H1 (cell line): ENCODE results near the gene LAMTOR4. TPM values are rescaled to one million over a fixed set of nuclear protein-coding genes. Genes with fewer than 3 reads are reported as not detected.

Experiments used
- CTCF ChIA-PET: fragments of 300-600 bp; sonication (Branson Sonifier 250); formaldehyde crosslinking; loops from one replicate; lab custom pipeline; 2021; ENCODE audit not compliant: partially characterized antibody; lab: Charles Lee
- POLR2A ChIA-PET: fragments of 300-600 bp; sonication (Branson Sonifier 250); formaldehyde crosslinking; loops from one replicate; lab custom pipeline; 2021; ENCODE audit warnings: inconsistent platforms; ENCODE audit not compliant: partially characterized antibody; lab: Charles Lee
- DNase-seq, 2 experiments: peaks; one replicate each; pipeline versions ENCODE4 v3.0.0 to v3.0.0-alpha.2; 2010 to 2022; ENCODE audit warnings: low spot score in 2 of 2, low read depth in 1 of 2, mixed read lengths in 1 of 2
- FAIRE-seq: peaks from 2 replicates; lab custom pipeline; 2011; peaks lifted over from hg19 to GRCh38; lab: Jason Lieb, UNC
- H2AFZ ChIP-seq: 2 replicates; pipeline ENCODE4 v1.8.1; 2012; ENCODE audit warnings: low read length, inconsistent platforms
- H2AK5ac ChIP-seq: 2 replicates; pipeline ENCODE4 v1.6.1; 2013; ENCODE audit warnings: low read depth, low read length
- H2BK120ac ChIP-seq: replicated peaks from 2 replicates; pipeline ENCODE3; 2013; ENCODE audit warnings: low read depth, low read length, inconsistent platforms
- H2BK12ac ChIP-seq: 2 replicates; pipeline ENCODE4 v1.6.1; 2013; ENCODE audit warnings: low read depth, low read length
- H2BK15ac ChIP-seq: 2 replicates; pipeline ENCODE4 v1.6.1; 2013; ENCODE audit warnings: low read length
- H2BK20ac ChIP-seq: 2 replicates; pipeline ENCODE4 v1.6.1; 2013; ENCODE audit warnings: low read length
- H2BK5ac ChIP-seq: 2 replicates; pipeline ENCODE4 v1.6.1; 2013; ENCODE audit warnings: low read depth, low read length
- H3K14ac ChIP-seq: 2 replicates; pipeline ENCODE4 v1.6.1; 2013; ENCODE audit warnings: inconsistent platforms; ENCODE audit not compliant: insufficient read length
- H3K18ac ChIP-seq: 2 replicates; pipeline ENCODE4 v1.6.1; 2013; ENCODE audit warnings: low read length; ENCODE audit errors: extremely low read depth
- H3K23ac ChIP-seq: 2 replicates; pipeline ENCODE4 v1.6.1; 2013; ENCODE audit warnings: inconsistent platforms; ENCODE audit not compliant: insufficient read length
- H3K23me2 ChIP-seq: 2 replicates; pipeline ENCODE4 v1.6.1; 2013; ENCODE audit warnings: low read depth, low read length
- H3K27ac ChIP-seq: 2 replicates; pipeline ENCODE4 v1.6.1; 2011; ENCODE audit warnings: low read depth, low read length, inconsistent platforms
- H3K27me3 ChIP-seq, 4 experiments: replicated peaks in 1 of 4; 1 replicate in 1 of 4; 2 replicates in 3 of 4; pipeline versions ENCODE4 v1.6.1 to v1.8.1; 2011 to 2013; ENCODE audit warnings: low read length in 3 of 4, mild to moderate bottlenecking in 3 of 4, inconsistent platforms in 2 of 4, mixed read lengths in 2 of 4, moderate library complexity in 1 of 4; ENCODE audit not compliant: control insufficient read depth in 3 of 4, insufficient read depth in 3 of 4; ENCODE audit errors: extremely low read depth in 1 of 4
- H3K36me3 ChIP-seq, 4 experiments: 2 replicates each; pipeline versions ENCODE4 v1.6.1 to v1.8.1; 2011 to 2013; ENCODE audit warnings: mild to moderate bottlenecking in 4 of 4, low read length in 3 of 4, moderate library complexity in 2 of 4, control low read depth in 1 of 4, inconsistent platforms in 1 of 4; ENCODE audit not compliant: insufficient read depth in 4 of 4, control insufficient read depth in 2 of 4
- H3K4ac ChIP-seq: replicated peaks from 2 replicates; pipeline ENCODE3; 2013; ENCODE audit warnings: low read length, low read depth, mixed read lengths, inconsistent platforms; ENCODE audit not compliant: insufficient read length
- H3K4me1 ChIP-seq, 4 experiments: replicated peaks in 1 of 4; 1 replicate in 1 of 4; 2 replicates in 3 of 4; pipeline versions ENCODE4 v1.6.1 to v1.8.1; 2011 to 2013; ENCODE audit warnings: low read length in 3 of 4, inconsistent platforms in 2 of 4, mixed read lengths in 1 of 4; ENCODE audit not compliant: insufficient read depth in 4 of 4, control insufficient read depth in 3 of 4
- H3K4me2 ChIP-seq, 2 experiments: 2 replicates each; pipeline versions ENCODE4 v1.6.1 to v1.8.1; 2011 to 2013; ENCODE audit warnings: low read depth in 2 of 2, low read length in 2 of 2, control low read depth in 1 of 2, inconsistent platforms in 1 of 2, mild to moderate bottlenecking in 1 of 2; ENCODE audit not compliant: insufficient read depth in 1 of 2
- H3K4me3 ChIP-seq, 4 experiments: fragments of 200-600, 300-600 bp in 1 of 4; sonication (generic), shearing (Covaris generic), sonication (Bioruptor Twin) in 1 of 4; 2 replicates each; pipeline versions ENCODE4 v1.5.1 to v1.8.1; 2011 to 2016; ENCODE audit warnings: low read length in 4 of 4, low read depth in 3 of 4, control low read depth in 2 of 4, inconsistent platforms in 2 of 4, mild to moderate bottlenecking in 2 of 4, mixed read lengths in 1 of 4, moderate library complexity in 1 of 4; ENCODE audit not compliant: insufficient read depth in 2 of 4; ENCODE audit errors: extremely low read depth in 1 of 4
- H3K56ac ChIP-seq: replicated peaks from 2 replicates; pipeline ENCODE3; 2013; ENCODE audit warnings: low read depth, mild to moderate bottlenecking, mixed read lengths, low read length, inconsistent platforms; ENCODE audit not compliant: insufficient read length
- H3K79me1 ChIP-seq: 2 replicates; pipeline ENCODE4 v1.6.1; 2013; ENCODE audit warnings: low read depth, low read length, control low read depth
- H3K79me2 ChIP-seq, 2 experiments: 2 replicates each; pipeline versions ENCODE4 v1.6.1 to v1.8.1; 2012 to 2013; ENCODE audit warnings: low read length in 2 of 2, mild to moderate bottlenecking in 2 of 2, inconsistent platforms in 1 of 2; ENCODE audit not compliant: insufficient read depth in 2 of 2, control insufficient read depth in 1 of 2
- H3K9ac ChIP-seq, 4 experiments: replicated peaks in 1 of 4; 1 replicate in 1 of 4; 2 replicates in 3 of 4; pipeline versions ENCODE4 v1.6.1 to v1.8.1; 2011 to 2013; ENCODE audit warnings: low read depth in 3 of 4, low read length in 3 of 4, control low read depth in 2 of 4, mild to moderate bottlenecking in 2 of 4, moderate library complexity in 2 of 4, inconsistent platforms in 1 of 4; ENCODE audit errors: extremely low read depth in 1 of 4
- H3K9me3 ChIP-seq, 2 experiments: 2 replicates each; pipeline versions ENCODE4 v1.6.1 to v1.8.1; 2012 to 2013; ENCODE audit warnings: mild to moderate bottlenecking in 2 of 2, moderate library complexity in 2 of 2, control low read depth in 1 of 2, inconsistent platforms in 1 of 2, low read depth in 1 of 2, low read length in 1 of 2, mixed read lengths in 1 of 2; ENCODE audit not compliant: insufficient read depth in 2 of 2
- H4K20me1 ChIP-seq, 2 experiments: replicated peaks in 1 of 2; 2 replicates each; pipeline versions ENCODE3 to v1.8.1; 2011 to 2013; ENCODE audit warnings: inconsistent platforms in 2 of 2, low read length in 2 of 2, mild to moderate bottlenecking in 1 of 2; ENCODE audit not compliant: insufficient read depth in 2 of 2, control insufficient read depth in 1 of 2
- H4K5ac ChIP-seq: 2 replicates; pipeline ENCODE4 v1.6.1; 2013; ENCODE audit warnings: low read length, low read depth, mixed read lengths, inconsistent platforms; ENCODE audit not compliant: insufficient read length
- H4K8ac ChIP-seq: 2 replicates; pipeline ENCODE4 v1.8.0; 2013; ENCODE audit warnings: mild to moderate bottlenecking, moderate library complexity, low read length, inconsistent platforms; ENCODE audit not compliant: insufficient read depth; ENCODE audit errors: extremely low read depth
- H4K91ac ChIP-seq: replicated peaks from 2 replicates; pipeline ENCODE3; 2013; ENCODE audit warnings: low read length, mixed read lengths, inconsistent platforms; ENCODE audit not compliant: insufficient read length
- HDAC2 ChIP-seq, 2 experiments: fragments of 300-600 bp in 1 of 2; sonication (generic) in 1 of 2; IDR thresholded peaks; 2 replicates each; pipeline ENCODE4 v1.6.1; 2011 to 2012; ENCODE audit warnings: low read depth in 2 of 2, low read length in 2 of 2, mild to moderate bottlenecking in 2 of 2, moderate library complexity in 2 of 2, borderline replicate concordance in 1 of 2, inconsistent platforms in 1 of 2
- KDM1A ChIP-seq: fragments of 200-600, 300-600 bp; sonication (generic); IDR thresholded peaks from 2 replicates; pipeline ENCODE4 v1.7.1; 2016; ENCODE audit warnings: mild to moderate bottlenecking, low read length, borderline replicate concordance
- RBBP5 ChIP-seq: IDR thresholded peaks from 2 replicates; pipeline ENCODE4 v1.7.1; 2012; ENCODE audit warnings: low read depth, mild to moderate bottlenecking, inconsistent platforms, low read length, moderate library complexity, borderline replicate concordance
- SAP30 ChIP-seq: fragments of 300-600 bp; sonication (generic); IDR thresholded peaks from 2 replicates; pipeline ENCODE4 v1.7.1; 2012; ENCODE audit warnings: low read length, moderate library complexity, mild to moderate bottlenecking, inconsistent platforms; ENCODE audit not compliant: insufficient read depth, insufficient replicate concordance
- SP2 ChIP-seq: IDR thresholded peaks from 2 replicates; pipeline ENCODE4 v1.6.1; 2012; ENCODE audit warnings: mild to moderate bottlenecking, low read length, inconsistent platforms
- WGBS, 2 experiments: shearing (Covaris generic) in 1 of 2; methylation state at CpG; one replicate each; pipeline versions ENCODE4 v1.1.6 to v1.1.7; 2013 to 2015; ENCODE audit warnings: low lambda C conversion rate in 2 of 2, mixed read lengths in 2 of 2, inconsistent platforms in 1 of 2, low coverage in 1 of 2, missing lambda C conversion rate in 1 of 2; ENCODE audit not compliant: insufficient replicate concordance in 2 of 2, insufficient coverage in 1 of 2, insufficient read length in 1 of 2; ENCODE audit errors: extremely low coverage in 1 of 2, missing lambda C conversion rate in 1 of 2; 5-methylcytosine and 5-hydroxymethylcytosine counted together
- polyA plus RNA-seq, 7 experiments: library from polyadenylated mRNA; depleted of rRNA in 3 of 7; stranded (reverse) in 5 of 7; unstranded in 2 of 7; fragments of >200 nt in 5 of 7; fragments of 200-250 nt in 2 of 7; gene quantifications; 1 replicate in 5 of 7; 2 replicates in 1 of 7; 4 replicates in 1 of 7; pipeline versions ENCODE4 v1.2.1 to v1.2.3, GENCODE V29; 2011 to 2013; ENCODE audit warnings: missing spikeins in 2 of 7, mixed read lengths in 2 of 7
- total RNA-seq: library from RNA; stranded (reverse); fragmentation: NEBNext Ultra II Directional; extraction: Animal tissue kit (Norgen Biotek cat#: 25700); gene quantifications from 2 replicates; pipeline ENCODE4 v1.2.1, GENCODE V29; 2021

The LAMTOR4 gene
- total and polyA plus RNA-seq, 2 of the 8 experiments (the other 6 are each of a cell fraction or from before 2014, with no cell fraction given), result 153 to 622 TPM

DNA sequence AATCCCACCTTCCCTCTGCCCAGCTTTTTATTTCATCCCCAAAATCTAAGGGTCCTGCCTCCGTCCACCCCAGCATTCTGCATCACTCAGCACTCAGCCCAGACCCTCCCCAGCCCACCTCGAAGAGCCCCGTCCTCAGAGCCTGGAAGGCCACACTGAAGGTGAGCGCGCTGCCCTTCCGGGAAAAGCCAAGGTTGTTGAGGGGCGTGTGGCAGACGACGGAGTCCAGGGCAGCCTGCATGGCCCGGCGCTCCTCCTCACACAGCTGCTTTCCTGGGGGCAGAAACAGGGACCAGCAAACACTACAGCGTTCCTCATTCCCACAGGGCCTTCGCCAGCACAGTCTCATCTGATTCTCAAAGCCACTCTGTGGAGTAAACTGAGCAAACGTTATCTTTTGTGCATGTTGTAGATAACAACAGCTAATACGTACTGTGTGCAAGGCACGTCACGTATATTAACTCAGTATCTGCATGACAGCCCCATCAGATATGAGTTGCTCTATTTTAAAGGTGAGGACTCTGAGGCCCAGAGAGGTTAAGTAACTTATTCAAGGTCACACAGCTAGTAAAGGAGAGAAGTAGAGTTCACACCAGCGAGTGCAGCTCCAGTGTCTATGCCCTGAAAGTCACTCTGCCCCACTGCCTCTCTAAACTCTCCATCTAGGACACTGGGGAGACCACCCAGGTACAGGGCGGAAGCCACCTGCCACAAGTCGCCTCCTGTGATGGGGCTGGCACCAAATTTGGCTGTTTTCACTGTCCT, 7.0 kb downstream of the LAMTOR4 start:
- Histone ChIP-seq H3K27ac (no peak overlapping the region), H3K4me2 (no peak overlapping the region), H2BK5ac (no peak overlapping the region), H3K27me3 (no peaks in the 10 kb centered on the region), H4K20me1 (peaks cover 14 to 32% of the 10 kb centered on the region in 2 experiments), H4K5ac (no peak overlapping the region), H3K4ac (no peak overlapping the region), H2BK120ac (no peak overlapping the region), H3K9me3 (no peaks in the 10 kb centered on the region), H2AFZ (no peak overlapping the region), H2AK5ac (no peak overlapping the region), H3K18ac (no peak overlapping the region), H3K9ac (no peak overlapping the region), H3K79me1 (no peaks in the 10 kb centered on the region; the same call in 1 of the 2 replicates), H2BK12ac (no peak overlapping the region), H3K56ac (no peak overlapping the region), H4K8ac (no peak overlapping the region; the same call in 1 of the 2 replicates), H3K4me3 (no peak overlapping the region), H3K23ac (no peak overlapping the region), H4K91ac (no peak overlapping the region), H3K23me2 (peaks cover 6% of the 10 kb centered on the region), H2BK15ac (no peak overlapping the region), H3K36me3 (peaks cover 8 to 44% (median 26%) of the 10 kb centered on the region in 4 experiments), H3K79me2 (no peaks in the 10 kb centered on the region; a peak in 1 of 4 replicates), H3K4me1 (peaks cover 0 to 12% (median 8%) of the 10 kb centered on the region in 4 experiments; a peak in 5 of 7 replicates), H3K14ac (no peak overlapping the region), H2BK20ac (no peak overlapping the region)
- 93% methylated on average over 16 of the region's 20 CpGs; no CpG with 5 or more reads in 1 of the 2 experiments for WGBS, 2 experiments
- DNase-seq (no peak), FAIRE-seq (no peak)
- TF ChIP-seq SP2 (no peak), RBBP5 (no peak), KDM1A (peak; percentile 60; the same call in 1 of the 2 replicates), SAP30 (no peak), HDAC2 (IDR thresholded peaks at IDR 0.05; ENCODE audit: borderline replicate concordance in 1 of 2, low read depth in 2 of 2, low read length in 2 of 2) (no peak)
- ChIA-PET POLR2A (interaction anchor here (0.7 to 9.9 kb wide), 15 partner anchors 12 to 295 kb away, joined by 3 to 145 read pairs (median 4); partner anchors contain the start of genes AP4M1, GAL3ST4, GPC2 and MCM7), CTCF (interaction anchor here (0.6 to 7.9 kb wide), 4 partner anchors 13 to 77 kb away, joined by 3 to 83 read pairs (median 4); no protein-coding TSS in a partner anchor)
